Aorta (tissue), 5 donors: ENCODE measurements around the gene MRRF. TPM values are rescaled to one million over a fixed set of nuclear protein-coding genes. Genes with fewer than 3 reads are reported as not detected.
A peak's percentile ranks its signal among the peaks of the same experiment; 100 is the strongest.

Source experiments
- ATAC-seq: fragments of 200-7000 bp; cut with Tn5 transposase; one replicate; pipeline ENCODE4 v1.9.1; 2022; ENCODE audit warnings: moderate library complexity; ENCODE audit not compliant: low FRiP score
- DNase-seq, 2 donors: peaks; one replicate each; pipeline ENCODE4 v3.0.0-alpha.2; 2020
- H3K27ac ChIP-seq, 2 donors: one replicate each; pipeline ENCODE4 v1.5.1; 2013; ENCODE audit warnings: low read length in 2 of 2, mild to moderate bottlenecking in 2 of 2, moderate library complexity in 2 of 2, control low read depth in 1 of 2, inconsistent platforms in 1 of 2, low read depth in 1 of 2
- H3K27me3 ChIP-seq, 2 donors: one replicate each; pipeline ENCODE4 v1.6.1; 2013; ENCODE audit warnings: control low read depth in 1 of 2, low read length in 1 of 2, mild to moderate bottlenecking in 1 of 2, moderate library complexity in 1 of 2; ENCODE audit not compliant: insufficient read depth in 2 of 2, control insufficient read depth in 1 of 2
- H3K36me3 ChIP-seq, 2 donors: one replicate each; pipeline ENCODE4 v1.6.1; 2013; ENCODE audit warnings: control low read depth in 1 of 2, low read length in 1 of 2, mild to moderate bottlenecking in 1 of 2; ENCODE audit not compliant: insufficient read depth in 2 of 2, control insufficient read depth in 1 of 2
- H3K4me1 ChIP-seq, 2 donors: one replicate each; pipeline ENCODE4 v1.6.1; 2013; ENCODE audit warnings: low read length in 2 of 2, control low read depth in 1 of 2, mild to moderate bottlenecking in 1 of 2, moderate library complexity in 1 of 2; ENCODE audit not compliant: insufficient read depth in 2 of 2, control insufficient read depth in 1 of 2
- H3K4me3 ChIP-seq, 2 donors: one replicate each; pipeline ENCODE4 v1.5.1; 2013; ENCODE audit warnings: low read length in 2 of 2, control low read depth in 1 of 2, mild to moderate bottlenecking in 1 of 2
- H3K9me3 ChIP-seq: one replicate; pipeline ENCODE4 v1.6.1; 2013; ENCODE audit warnings: mild to moderate bottlenecking, low read length; ENCODE audit not compliant: control insufficient read depth
- WGBS, 2 donors: extraction: QIAGEN DNeasy Blood & Tissue Kit; methylation state at CpG; one replicate each; pipeline ENCODE4 v1.1.7; 2013; 5-methylcytosine and 5-hydroxymethylcytosine counted together
- intact Hi-C, 2 donors: fragments of 100-400 bp; cut with DNase I; formaldehyde crosslinking; loops; one replicate each; pipeline versions ENCODE4 v1.14.2 to v1.15.0; 2022
- polyA plus RNA-seq, 2 donors: library from polyadenylated mRNA; stranded (reverse); fragments of 200-250 nt; gene quantifications; one replicate each; pipeline ENCODE4 v1.2.3, GENCODE V29; 2013
- total RNA-seq, 2 donors: library from RNA; stranded (reverse); fragmentation: NEBNext Ultra II Directional; extraction: Animal tissue kit (Norgen Biotek cat#: 25700); gene quantifications; one replicate each; pipeline ENCODE4 v1.2.1, GENCODE V29; 2021
- donor health status: healthy with polysubstance abuse.
- donor health status: Bipolar disorder and iron deficiency.
- donor health status: DM: no; HTN: no; CAD: no.
- donor health status: DM: no; HTN: no; CAD: no.
- donor health status: DM: yes; HTN: yes; CAD: no.

Gene MRRF
- total and polyA plus RNA-seq, 4 donors, result 18.7 to 28.7 (median 20.5) TPM

DNA sequence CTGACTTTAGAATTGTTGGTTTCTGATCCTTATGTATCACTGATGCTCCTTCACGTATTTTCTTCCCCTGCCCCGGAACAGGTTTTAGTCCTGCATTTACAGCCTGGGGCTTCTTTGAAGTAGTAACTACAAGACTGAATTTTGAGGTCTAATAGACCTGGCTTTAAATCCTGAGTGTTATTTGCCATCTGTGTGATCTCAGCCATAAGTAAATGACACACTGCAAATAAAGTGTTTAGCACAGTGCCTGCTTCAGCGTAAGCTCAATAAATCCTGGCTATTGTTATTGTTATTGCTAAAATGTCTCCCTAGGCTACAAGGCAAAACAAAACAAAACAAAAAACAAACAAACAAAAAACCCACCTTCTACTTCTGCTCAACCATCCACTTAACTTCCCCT lies 20.3 kb upstream of the MRRF start:
- no peaks in the 10 kb centered on the region for H3K4me1 ChIP-seq
- no peak overlapping the region for H3K4me3 ChIP-seq
- 94 to 95% methylated on average over 3 of the region's 3 CpGs for WGBS, 2 donors
- no peaks in the 10 kb centered on the region for H3K27me3 ChIP-seq
- H3K27ac ChIP-seq, result no peak overlapping the region
- no peak for DNase-seq
- H3K9me3 ChIP-seq, result no peaks in the 10 kb centered on the region
- H3K36me3 ChIP-seq, result peaks cover 9 to 12% of the 10 kb centered on the region in 2 donors
- no peak for ATAC-seq
- intact Hi-C loops, result no loop called here

DNA sequence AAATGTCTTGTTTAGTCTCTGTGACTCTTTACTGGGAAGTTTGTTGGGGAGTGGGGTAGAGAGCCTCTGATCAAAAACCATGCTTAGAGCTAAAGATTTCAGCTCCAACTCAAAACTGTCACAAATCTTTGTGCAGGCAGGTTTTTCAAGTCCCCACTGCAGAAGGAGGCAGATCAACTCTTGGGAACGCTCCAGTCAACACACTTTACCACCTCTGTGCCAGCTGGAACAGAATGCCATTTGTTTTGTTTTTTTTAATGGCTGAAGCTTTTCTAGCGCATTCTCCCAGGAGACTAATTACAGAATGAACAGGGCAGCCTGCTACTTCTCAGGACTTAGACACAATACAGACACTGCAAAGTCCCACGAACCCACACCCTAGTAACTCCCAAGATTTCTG lies 18.0 kb upstream of the MRRF start:
- ATAC-seq (no peak), DNase-seq (no peak)
- WGBS, 2 donors, result 76 to 77% methylated on average over 3 of the region's 3 CpGs
- Histone ChIP-seq H3K27ac (no peak overlapping the region), H3K9me3 (no peaks in the 10 kb centered on the region), H3K4me3 (no peak overlapping the region), H3K27me3 (no peaks in the 10 kb centered on the region), H3K4me1 (no peaks in the 10 kb centered on the region), H3K36me3 (peaks cover 7 to 8% of the 10 kb centered on the region in 2 donors)
- intact Hi-C loops, result no loop called here

DNA sequence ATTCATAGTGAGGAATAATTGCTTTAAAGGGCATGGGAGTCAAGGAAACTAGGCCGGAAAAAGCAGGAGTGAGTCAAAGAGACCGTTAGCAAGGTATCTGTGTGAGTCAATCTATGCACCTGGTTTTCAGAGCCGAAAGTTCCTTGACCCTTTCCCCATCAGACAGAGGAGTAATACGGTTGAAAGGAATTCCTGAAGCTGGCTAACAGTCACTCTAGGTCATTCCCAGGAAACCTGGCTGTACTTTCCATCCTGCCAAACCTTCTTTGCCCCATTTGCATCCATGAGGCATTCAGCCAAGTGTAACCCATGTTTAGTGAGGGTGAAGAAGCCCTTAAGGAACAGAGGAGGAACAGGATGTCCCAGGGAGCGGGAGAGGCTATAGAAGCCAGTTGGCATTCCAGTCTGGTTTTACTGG lies 16.2 kb upstream of the MRRF start:
- no peak overlapping the region for H3K4me3 ChIP-seq
- H3K4me1 ChIP-seq, result no peaks in the 10 kb centered on the region
- H3K27ac ChIP-seq, result no peak overlapping the region
- no peak for ATAC-seq
- DNase-seq, result no peak
- H3K9me3 ChIP-seq, result no peaks in the 10 kb centered on the region
- H3K27me3 ChIP-seq, result no peaks in the 10 kb centered on the region
- intact Hi-C loops, result no loop called here
- WGBS, 2 donors, result 90 to 94% methylated on average over 5 of the region's 5 CpGs
- H3K36me3 ChIP-seq, result peaks cover 7% of the 10 kb centered on the region in 2 donors

DNA sequence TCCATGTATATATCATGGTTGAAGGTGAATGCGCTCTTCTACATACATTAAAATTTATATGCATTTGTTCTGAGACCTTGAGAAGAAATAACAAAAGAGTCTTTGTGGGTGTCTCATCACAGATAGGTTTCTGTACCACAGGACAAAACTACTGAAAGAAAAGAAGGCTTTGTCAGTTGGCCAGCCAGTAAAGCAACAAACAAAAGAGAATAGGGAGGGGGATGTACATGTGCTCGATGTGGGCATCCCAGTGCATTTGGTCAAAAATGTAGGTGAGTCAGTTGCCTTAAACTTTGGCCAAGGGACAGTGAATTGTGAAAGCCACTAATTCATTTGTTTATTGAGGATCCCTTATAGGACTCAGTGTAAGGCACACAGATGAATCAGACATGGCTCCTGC lies 13.3 kb upstream of the MRRF start:
- peaks cover 3 to 4% of the 10 kb centered on the region in 2 donors for H3K36me3 ChIP-seq
- H3K4me3 ChIP-seq, result no peak overlapping the region
- WGBS, 2 donors, result 89 to 97% methylated on average over 2 of the region's 2 CpGs
- H3K27me3 ChIP-seq, result no peaks in the 10 kb centered on the region
- intact Hi-C loops, result no loop called here
- no peaks in the 10 kb centered on the region for H3K9me3 ChIP-seq
- no peaks in the 10 kb centered on the region for H3K4me1 ChIP-seq
- ATAC-seq (no peak), DNase-seq (no peak)
- no peak overlapping the region for H3K27ac ChIP-seq

DNA sequence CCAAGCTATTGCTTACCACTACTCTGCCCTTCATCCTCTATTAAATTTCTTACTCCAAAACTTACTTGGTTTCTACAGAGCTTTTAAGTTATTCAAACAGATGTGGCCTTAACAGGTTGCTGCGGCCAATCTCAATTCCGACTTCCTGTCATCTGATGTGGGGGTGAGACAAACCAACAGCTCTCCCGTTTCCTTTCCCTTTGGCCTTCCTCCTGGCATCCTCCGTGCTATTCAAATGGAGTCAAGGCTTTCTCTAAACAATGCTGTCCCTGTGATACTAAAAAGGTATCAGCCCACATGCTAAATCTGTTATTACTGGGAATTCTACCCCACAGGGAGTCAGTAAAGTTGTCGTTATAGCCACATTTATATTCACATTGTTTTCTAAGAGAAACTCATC lies 11.9 kb upstream of the MRRF start:
- Histone ChIP-seq H3K27ac (no peak overlapping the region), H3K9me3 (no peaks in the 10 kb centered on the region), H3K36me3 (peaks cover 3 to 4% of the 10 kb centered on the region in 2 donors), H3K4me1 (no peaks in the 10 kb centered on the region), H3K27me3 (no peaks in the 10 kb centered on the region), H3K4me3 (no peak overlapping the region)
- 69 to 70% methylated on average over 5 of the region's 5 CpGs for WGBS, 2 donors
- intact Hi-C loops, result no loop called here
- no peak for ATAC-seq
- no peak for DNase-seq

DNA sequence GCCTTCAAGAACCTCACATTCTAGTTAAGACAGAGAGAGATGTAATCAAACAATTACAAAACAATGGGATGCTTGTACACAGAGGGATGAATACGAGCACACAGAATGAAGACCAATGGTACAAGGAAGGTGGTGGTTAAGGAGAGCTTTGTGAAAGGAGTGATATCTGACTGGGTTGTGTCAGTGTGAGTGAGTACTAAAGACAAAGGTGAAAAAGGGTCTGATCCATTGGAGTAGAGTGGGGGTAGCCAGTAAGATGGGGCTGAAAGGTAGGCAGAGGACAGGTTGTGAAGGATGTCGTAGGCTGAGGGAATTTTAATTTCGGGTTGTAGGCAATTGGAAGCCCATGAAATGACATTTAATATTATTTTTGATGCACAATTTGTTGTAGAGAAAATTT lies 9.9 kb upstream of the MRRF start:
- Histone ChIP-seq H3K4me1 (no peaks in the 10 kb centered on the region), H3K4me3 (no peak overlapping the region), H3K36me3 (no peaks in the 10 kb centered on the region), H3K27ac (no peak overlapping the region), H3K9me3 (no peaks in the 10 kb centered on the region), H3K27me3 (no peaks in the 10 kb centered on the region)
- intact Hi-C loops, result no loop called here
- 89 to 90% methylated on average over 3 of the region's 3 CpGs for WGBS, 2 donors
- ATAC-seq (no peak), DNase-seq (no peak)

DNA sequence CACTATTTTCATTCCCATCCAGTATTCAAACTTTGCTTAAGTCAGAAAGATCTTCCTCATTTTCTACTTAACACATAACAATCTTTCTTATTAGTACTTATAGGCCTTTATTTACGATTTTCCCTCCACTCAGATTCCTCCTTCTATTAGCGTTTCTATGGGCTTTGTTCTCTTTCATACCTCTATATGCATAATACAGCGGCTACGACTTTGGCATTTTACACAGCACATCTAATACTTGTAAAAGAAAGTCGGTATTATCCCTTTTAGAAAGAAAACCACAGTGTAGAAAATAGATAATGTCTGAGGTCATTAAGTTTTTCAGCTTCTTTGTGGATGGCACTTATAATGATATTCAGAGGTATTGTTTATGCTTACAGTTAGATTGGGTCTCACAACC lies 8.5 kb upstream of the MRRF start:
- H3K9me3 ChIP-seq, result no peaks in the 10 kb centered on the region
- H3K36me3 ChIP-seq, result peaks cover 0 to 3% of the 10 kb centered on the region in 2 donors
- ATAC-seq (no peak), DNase-seq (no peak)
- no peaks in the 10 kb centered on the region for H3K27me3 ChIP-seq
- H3K4me3 ChIP-seq, result no peak overlapping the region
- WGBS, 2 donors, result 90 to 91% methylated on average over 5 of the region's 5 CpGs
- H3K27ac ChIP-seq, result no peak overlapping the region
- no peaks in the 10 kb centered on the region for H3K4me1 ChIP-seq
- intact Hi-C loops, result no loop called here

DNA sequence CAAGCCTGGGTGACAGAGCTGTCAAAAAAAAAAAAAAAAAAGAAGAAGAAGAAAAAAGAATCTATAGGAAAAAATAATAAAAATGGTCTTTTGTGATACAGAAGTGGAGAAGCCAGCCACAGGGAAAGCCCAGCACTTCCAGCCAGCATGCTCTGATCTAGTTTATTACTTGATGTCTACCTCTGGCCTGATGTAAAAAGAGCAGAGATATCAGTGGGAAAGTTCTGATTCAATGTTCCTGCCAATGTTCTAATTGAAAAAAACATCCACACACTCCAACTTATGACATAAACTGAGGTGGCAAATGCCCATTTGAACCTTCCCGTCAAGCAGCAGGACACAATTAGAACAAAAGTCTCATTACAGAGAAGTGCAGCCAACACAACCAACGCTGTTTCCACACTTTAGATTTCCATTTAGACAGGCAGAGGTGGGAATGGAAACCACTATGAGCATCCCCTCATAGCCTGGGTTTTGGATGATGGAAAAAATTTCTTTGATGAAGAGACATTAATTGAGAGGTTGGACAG lies 5.7 kb upstream of the MRRF start:
- DNase-seq (no peak), ATAC-seq (no peak)
- H3K9me3 ChIP-seq, result no peaks in the 10 kb centered on the region
- H3K27me3 ChIP-seq, result no peaks in the 10 kb centered on the region
- no peak overlapping the region for H3K4me3 ChIP-seq
- intact Hi-C loops, result no loop called here
- WGBS, 2 donors, result 45 to 52% methylated on average over 2 of the region's 2 CpGs
- H3K36me3 ChIP-seq, result peaks cover 0 to 3% of the 10 kb centered on the region in 2 donors
- peaks cover 0 to 6% of the 10 kb centered on the region in 2 donors for H3K4me1 ChIP-seq
- H3K27ac ChIP-seq, result no peak overlapping the region

DNA sequence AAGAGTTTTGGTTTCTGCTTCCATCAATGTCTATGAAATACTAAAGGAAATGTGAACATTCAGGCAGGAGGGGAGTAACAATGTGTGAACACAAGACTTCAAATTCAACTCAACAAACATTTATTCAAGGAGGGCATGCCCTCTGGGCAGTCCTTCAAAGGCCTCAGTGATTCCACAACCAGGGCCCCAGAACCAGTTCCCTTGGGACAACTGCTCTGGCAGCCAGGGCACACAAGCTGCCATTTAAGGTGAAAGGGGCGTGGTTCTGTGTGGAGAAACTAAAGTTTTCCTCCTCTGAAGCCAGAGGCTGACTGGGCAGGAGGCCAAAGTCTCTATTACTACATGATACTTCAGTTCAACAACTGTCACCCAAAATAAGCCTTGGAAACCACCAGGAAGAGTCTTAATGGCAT lies 3.2 kb upstream of the MRRF start:
- intact Hi-C loops, result loop anchor here in 1 of 2 donors (5.0 kb wide), 1 partner anchor 104 kb away; the partner anchor contains the start of genes MORN5 and NDUFA8
- Histone ChIP-seq H3K4me3 (no peak overlapping the region), H3K27me3 (no peaks in the 10 kb centered on the region), H3K9me3 (no peaks in the 10 kb centered on the region), H3K4me1 (peaks cover 5 to 6% of the 10 kb centered on the region in 2 donors), H3K27ac (no peak overlapping the region), H3K36me3 (peaks cover 0 to 3% of the 10 kb centered on the region in 2 donors)
- DNase-seq, result peak; percentile 89
- ATAC-seq, result peak; percentile 56
- WGBS, 2 donors, result 12 to 18% methylated on average over 1 of the region's 1 CpG
